HG03571 (cell line): ENCODE data around the gene CACNA2D3.

Source experiments
- ATAC-seq: cut with Tn5 transposase; IDR thresholded peaks from one replicate; pipeline ENCODE4 v1.9.1; 2021; ENCODE audit not compliant: unreplicated experiment

Gene CACNA2D3

DNA sequence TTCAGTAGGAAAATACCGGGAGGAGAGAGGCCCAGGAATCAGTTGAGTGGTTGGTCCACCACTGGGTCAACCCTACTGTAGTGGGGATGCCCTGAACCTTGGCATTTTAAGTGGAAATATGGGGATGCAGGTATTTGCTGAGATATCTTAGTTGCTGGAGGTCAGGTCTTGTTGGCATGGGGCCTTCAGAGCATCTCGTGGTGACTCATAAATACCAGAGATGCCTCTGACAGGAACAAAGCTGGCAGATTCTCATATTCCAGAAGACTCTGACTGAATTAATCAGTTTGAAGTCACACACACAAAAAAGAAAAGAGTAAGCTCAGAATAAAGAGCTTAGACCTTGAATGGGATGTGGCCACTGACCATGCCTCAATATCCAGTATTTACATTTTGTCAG, 91.6 kb downstream of the CACNA2D3 start:
- no peak for ATAC-seq

DNA sequence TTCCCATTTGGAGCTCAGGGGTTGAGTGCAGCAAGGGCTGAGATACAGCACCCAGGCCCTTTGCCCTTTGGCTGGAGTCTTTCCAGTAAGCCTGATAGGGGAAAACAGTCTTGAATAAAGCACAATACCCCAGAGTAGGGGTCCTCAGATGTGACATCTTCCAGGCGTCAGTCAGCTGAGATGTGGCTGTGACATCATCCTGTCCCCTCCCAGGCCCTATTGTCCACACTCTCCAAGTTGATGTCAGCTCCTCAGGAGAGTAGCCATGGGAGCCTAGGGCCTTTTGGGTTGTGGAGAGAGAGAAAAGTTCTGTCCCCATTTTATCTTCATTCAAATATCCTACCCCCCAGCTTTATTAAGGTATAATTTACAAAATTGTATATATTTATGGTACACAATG, 92.5 kb downstream of the CACNA2D3 start:
- ATAC-seq = no peak

DNA sequence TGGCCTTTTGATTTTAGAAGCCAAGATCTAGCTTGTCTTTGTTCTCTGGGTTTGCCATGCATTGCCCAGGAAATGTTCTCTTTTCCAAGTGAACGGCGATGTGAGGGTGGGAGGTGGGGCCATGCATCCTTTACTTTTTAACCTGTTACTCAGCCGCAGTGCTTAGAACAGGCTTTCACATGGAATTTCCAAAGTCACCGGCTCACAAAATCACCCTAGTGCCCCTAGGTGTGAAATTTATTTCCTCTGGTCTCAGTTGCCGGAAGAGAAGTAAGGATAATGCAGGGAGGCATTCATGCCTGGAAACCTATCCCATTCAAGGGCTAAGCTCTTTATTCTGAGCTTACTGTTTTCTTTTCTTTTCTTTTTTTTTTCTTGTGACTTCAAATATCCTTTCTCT, 93.2 kb downstream of the CACNA2D3 start:
- no peak for ATAC-seq

DNA sequence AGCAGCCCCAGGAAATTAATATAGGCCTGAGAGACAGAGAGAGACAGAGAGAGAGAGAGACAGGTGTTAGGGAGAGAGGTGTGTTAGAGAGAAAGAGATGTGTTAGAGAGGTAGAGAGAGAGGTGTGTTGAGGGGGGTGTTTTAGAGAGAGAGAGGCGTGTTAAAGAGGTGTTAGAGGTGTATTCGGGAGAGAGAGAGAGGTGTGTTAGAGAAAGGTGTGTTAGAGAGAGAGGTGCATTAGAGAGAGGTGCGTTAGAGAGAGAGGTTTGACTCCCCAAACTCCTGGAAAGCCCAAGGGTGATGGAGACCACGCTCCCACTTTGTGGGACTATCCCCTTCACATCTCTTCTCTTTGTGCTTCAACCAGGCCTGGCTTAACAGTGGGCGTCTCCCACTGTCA, 95.5 kb downstream of the CACNA2D3 start:
- ATAC-seq = no peak

DNA sequence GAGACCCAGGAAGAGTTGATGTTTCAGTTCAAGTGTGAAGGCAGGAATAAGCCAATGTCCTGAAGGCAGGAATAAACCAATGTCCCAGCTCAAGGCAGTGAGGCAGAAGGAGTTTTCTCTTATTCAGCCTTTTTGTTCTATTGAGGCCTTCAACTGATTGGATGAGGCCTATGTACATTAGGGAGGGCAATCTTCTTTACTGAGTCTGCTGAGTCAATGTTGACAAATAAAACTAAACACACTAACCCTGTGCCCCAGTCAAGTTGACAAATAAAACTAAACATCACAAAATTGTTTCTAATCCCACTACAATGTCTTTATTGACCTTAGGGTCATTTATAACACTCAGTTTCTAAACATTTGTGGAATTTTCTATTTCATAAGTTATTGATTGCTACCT, 100.0 kb downstream of the CACNA2D3 start:
- ATAC-seq = no peak

DNA sequence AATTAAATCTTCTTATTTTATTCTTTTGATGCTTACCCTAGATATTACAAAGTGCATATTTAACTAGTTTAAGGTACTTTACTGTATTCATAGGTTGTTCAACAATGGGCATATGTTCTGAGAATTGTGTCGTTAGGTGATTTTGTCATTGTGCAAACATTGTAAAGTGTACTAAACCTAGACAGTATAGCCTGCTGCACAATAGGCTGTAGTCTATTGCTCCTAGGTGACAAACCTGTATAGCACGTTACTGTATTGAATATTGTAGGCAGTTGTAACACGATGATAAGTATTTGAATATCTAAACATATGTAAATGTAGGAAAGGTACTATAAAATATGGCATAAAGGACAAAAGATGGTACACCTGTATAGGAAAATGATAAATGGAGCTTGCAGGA, 100.7 kb downstream of the CACNA2D3 start:
- no peak for ATAC-seq

DNA sequence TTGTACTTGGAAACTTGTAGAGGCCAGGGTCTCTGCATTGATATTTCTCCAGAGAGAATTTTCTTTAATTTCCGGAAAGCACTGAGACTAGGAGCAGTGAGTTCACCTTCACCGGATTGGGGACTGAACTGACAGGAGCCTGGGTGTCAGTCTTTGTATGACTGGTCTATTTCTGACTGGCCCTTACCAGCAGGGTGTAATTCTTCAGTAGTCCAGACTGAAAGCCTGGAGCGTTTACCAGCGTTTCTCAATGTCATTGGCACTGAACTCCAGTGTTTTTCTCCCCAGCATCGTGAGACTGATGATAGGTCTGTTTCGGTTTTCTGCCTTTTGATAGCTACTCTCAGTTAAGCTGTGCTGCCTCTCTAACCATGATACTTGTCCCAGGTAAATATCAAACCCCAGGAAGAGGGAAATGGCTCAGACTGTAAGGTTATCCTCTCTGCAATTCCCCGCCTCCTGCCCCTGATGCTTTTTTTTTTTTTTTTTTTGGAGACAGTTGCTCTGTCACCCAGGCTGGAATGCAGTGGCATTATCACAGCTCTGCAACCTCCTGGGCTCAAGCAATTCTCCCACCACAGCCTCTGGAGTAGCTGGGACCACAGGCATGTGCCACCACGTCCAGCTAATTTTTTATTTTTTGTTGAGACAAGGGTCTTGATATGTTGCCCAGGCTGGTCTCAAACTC, 103.6 kb downstream of the CACNA2D3 start:
- no peak for ATAC-seq

DNA sequence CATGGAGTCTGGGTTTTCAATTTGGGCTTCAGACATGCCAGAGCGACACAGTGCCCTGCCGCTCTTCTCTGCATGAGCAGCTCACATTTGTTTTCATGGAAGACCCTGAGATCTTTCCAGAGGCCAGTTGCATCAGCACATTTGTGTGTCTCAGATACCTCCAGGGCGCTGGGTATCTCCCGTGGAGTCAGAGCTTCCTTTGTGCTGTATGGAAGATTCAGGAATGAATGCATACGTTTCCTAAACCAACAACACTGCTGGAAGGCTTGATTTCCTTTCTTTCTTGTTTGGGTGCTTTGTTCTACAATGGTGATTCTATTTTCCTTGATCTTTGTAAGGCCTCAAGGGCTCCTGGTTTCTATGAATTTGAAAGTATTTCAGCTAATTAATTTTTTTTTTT, 106.5 kb downstream of the CACNA2D3 start:
- no peak for ATAC-seq

DNA sequence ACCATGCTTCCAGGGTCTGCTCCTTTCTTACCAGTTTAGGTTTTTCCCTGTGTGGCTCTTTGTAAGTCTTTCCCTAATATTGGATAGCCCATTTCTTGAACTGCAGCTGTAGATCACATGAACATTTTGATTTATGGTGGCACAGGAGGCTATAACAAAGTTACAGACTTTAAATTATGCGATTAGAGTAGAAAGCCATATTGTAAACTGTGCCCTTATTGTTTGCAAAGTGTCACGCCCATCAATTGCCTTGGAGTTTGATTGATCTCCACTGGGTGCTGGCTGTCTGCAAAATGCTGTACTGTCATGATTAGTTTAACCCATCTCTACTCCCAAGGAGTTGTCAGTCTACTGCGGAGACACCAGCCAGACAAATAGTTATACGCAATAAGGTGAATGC, 110.3 kb downstream of the CACNA2D3 start:
- no peak for ATAC-seq

DNA sequence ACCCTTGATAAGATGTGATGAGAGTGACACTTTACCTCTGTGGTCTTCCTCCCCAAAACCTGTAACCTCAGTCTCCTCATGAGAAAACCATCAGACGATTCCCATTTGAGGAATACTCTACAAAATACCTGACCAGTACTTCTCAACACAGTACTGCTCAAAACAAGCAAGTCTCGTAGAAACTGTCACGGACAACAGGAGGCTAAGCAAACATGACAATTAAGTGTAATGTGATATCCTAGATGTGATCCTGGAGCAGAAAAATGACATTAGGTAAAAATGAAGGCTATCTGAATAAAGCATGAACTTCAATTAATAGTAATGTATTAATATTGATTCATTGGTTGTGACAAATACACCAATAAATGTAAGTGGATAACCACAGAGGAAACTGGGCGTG, 113.6 kb downstream of the CACNA2D3 start:
- no peak for ATAC-seq

DNA sequence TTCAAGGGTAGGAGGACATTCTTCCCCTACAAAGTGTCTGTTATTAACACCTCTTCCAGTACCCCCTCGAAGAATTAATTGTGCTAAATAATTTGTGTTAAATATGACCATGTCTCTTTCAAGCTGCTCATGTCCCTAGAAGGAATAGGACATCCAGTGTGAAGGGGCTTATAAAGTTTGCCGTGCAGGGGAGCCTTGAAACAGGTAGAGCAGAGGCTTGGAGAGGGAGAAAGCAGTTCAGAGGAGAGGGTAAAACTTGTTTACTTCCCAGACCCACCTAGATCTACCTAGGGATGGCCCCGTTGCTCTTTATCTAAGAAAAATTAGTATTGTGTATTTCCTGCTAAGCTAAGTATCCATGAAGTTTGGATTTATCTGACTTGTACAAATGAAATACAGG, 114.8 kb downstream of the CACNA2D3 start:
- no peak for ATAC-seq

DNA sequence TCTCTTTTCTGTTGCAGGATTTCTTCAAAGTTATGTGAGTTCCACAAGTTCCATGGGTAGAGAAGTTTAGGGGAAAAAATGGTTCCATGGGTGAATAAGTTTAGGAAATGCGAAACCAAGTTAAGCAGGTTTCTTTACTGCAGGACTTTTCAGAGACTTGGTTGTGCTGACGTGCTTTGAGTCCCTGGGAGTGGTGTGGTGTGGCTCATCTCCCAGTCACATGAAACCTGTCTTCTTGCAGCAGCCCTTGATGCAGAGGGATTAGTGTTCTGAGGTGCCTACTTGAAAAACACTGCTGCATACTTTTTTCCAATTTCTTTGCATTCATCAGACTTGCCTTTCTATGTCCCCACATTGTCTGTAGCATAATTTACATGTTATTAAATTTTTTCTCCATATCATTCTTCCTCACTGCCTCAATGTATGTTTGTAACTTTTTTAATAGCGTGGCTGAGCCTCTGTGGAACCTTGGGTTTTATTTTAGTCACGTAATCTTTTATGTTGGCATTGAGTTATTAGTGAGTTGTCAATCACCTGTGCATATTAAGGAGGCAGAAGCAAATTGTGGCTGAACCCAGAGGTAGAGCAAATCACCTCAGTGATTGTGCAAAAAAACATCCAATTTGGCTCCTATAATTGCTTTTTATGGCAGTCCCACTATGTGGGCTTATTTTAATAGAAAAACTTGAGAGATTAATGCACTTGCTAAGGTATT, 115.6 kb downstream of the CACNA2D3 start:
- ATAC-seq = no peak

DNA sequence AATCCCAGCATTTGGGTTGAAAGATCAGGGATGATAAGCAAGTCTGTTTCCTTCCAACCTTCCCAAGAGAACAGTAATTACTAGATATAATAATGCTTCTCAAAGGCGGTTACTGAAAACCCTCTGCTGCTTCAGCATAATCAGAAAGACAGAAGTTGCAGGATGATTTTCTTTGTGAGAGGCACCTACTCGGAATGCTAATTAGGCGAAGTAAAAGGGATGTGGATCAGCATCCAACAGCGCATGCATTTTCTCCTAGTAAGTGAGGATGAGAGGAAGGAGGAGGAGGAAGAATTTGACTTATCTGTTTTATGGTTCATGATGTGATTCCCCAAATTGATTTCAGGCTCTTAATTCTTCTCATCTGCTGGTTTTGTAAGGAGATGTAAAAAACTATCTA, 118.0 kb downstream of the CACNA2D3 start:
- no peak for ATAC-seq

DNA sequence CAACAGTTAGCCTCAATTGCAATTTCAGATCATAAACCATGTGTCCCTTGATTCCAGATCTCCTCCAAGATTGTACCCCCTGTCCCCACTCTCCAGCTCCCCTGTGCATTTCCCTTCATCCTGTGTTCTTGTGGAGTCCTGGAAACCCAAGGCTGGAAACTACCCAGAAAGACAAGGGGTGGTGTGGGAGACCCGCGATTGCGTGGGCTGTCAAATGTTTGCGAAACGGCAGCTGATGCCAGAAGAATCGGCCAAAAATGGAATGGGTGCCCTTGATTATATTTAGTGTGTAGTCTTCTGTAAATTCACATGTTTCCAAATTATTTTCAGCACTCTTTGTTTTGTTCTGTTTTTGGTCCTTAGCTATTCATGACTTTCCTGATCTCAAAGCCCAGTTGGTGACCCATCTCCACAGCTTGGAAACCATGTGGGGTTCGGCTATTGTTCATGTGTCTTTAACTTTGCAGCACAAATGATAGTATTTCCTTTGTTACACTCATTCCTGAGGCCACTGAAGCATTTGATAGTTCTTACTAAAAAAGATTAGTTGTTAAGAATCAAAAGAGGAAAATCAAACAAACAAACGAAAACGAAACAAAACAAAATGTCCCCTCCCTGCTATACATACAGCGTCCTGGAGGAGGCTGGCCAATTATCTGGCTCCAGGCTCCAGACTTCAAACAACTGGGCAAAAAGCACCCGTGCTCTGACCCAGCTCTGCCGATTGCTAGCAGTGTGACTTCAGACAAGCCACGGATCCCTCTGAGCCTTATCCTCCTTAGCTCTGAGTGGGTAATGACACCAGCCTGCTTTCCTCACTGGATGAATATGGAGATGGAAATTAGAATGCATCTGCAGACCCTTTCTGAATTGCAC, 120.9 kb downstream of the CACNA2D3 start:
- no peak for ATAC-seq

DNA sequence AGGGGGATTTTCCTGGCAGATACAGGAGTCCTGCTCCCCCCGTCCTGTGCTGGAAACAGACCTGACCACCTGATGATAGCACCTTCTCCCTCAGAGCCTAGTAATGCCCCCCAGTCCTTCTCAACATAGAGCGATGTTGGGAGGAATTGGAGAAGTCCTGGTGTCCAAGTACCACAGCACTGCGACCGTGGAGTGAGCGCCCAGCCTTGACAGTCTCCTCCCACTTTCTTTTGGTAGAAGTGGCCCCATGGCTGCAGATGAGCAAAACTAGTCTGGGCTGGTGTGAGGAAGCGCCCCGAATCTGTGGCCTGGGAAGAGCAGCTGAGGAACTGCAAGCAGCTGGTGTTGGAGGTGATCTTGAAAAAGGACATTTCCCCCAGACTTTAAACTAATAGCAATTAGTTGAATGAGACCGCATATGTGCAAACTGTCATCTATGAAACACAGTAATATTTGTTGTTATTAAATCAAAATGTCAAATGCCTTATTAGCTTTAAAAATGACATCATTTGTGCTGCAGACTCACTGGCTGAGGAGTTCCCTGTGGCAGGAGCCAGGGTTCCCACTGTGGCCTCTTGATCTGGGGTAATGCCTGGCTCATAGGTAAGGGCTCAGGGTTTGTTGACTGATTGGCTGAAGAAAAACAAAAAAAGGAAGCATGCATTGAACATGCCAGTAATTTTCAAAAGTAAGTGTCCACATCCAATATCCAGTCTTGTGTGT, 121.8 kb downstream of the CACNA2D3 start:
- ATAC-seq = no peak

DNA sequence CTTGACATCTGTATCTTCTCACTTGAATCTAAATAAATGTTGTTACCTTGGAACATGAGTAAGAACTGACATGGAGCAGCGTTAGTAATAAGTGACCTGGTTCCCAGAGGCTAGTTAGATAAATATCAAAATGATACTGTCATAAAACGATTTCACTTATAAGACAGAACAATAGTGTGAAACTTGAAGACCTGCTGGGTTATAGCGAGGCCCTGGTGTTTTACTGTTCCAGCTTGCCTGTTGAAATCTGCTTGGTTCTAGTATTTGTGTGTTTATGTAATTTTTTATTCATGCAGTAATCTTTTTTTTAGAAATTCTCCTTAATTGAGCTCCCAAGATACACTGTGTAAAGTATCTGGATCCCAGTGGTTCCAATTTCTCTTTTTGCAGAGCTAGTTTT, 129.4 kb downstream of the CACNA2D3 start:
- ATAC-seq = no peak

DNA sequence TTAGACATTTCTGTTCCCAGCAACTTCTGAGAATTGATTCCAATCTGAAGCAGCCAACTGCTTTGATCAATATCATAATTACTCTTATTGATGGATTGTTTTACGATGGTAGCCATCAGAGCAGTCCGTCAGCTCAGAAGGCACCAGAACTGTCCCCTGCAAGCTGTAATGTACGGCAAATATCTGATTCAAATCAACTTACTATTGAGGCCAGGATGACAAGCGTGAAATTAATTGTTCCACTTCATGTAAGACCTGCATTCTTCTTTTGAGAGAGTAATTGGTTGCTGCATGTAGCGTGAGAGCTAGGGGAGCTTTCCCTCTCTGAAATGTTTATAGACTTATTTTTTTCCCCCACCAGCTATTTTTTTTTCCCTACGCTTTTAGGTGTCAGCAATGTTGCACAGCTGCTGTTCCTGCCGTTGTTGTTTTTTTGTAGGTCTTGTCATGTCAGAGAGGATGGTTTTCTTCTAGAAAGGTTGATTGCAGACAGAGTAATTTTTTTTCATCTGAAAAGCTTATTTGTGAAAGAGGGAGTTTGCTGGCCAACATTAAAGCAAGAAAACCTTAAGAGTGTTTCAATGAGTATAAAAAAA, 134.9 kb downstream of the CACNA2D3 start:
- ATAC-seq = no peak

DNA sequence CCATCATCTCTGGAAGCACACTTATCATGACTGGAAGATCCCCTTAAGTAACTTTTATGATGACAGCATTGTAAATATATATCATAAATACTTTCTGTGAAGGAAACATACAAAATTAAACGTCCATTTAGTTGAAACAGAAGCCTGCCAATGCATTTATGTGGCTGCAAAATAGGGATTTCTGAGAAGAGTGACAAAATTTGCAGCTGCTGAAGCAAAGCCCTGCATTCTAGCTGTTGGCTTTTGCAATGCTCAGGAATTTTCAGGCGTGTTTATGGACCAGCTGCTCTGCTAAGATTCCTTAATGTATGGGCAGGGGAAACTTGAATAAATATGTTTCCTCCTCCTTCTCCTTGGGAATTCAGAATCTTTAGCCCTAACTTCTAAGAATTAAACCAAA, 137.3 kb downstream of the CACNA2D3 start:
- no peak for ATAC-seq

DNA sequence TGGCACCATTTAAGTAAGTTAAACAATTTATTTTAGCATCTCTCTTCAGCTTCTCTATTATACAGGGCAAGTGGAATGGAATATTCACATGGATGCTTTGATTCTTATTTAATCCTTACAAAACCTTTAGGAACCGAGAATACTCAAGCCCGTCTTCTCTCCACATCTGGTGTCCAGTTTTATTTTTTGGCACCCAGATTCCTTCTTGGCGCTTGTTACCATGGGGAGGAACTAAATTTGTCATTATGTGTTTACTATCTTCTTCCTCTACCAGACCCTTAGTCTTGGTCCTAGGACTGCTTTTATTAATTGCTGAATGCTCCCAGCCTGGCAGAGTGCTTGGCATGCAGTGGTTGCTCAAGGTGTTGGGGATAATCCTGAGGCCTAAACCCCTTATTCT, 138.8 kb downstream of the CACNA2D3 start:
- no peak for ATAC-seq

DNA sequence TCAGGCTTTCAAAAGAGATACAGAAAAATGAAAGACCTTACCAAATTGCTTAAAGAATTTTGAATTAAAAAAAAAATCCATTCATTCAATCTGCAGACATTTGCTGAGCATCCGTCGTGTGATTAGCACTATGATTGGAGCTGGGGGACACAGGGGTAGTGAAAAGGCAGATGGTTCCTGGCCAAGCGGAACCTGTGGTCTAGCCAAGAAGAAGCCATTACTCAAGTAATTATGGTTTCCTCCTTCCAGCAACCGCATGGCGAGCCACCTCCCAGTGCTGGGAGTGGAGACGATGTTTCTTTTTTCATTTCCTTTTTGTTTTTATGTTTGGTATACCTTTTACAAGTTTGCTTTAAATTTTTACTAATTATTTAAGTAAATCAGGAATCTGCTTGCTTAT, 140.2 kb downstream of the CACNA2D3 start:
- no peak for ATAC-seq

DNA sequence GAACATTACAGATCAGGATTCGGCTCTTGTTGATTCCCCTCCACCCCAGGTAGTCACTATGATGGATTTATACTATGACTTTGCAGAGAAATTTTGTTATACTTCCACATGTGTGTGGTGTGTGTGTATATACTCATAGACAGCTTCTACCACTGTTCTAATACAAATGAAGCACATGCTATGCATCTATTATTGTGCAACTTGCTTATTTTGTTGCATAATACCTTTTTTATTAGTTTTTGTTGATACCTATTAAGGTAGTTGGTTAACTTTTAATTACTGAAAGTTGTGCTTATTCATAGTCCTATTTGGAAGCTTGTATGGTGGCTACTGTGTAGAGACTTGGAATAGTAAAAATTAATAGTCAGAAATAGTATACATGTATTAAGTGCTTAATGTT, 140.6 kb downstream of the CACNA2D3 start:
- ATAC-seq = no peak
